ENCODE measurements around the gene USP20. TPM values are rescaled to one million over a fixed set of nuclear protein-coding genes. Genes with fewer than 3 reads are reported as not detected.

The USP20 gene
- total RNA-seq, 1 experiment from 2014 or later = 16.8 TPM

- BruUV-seq (replicated peaks) = no TSS peak
- Histone ChIP-seq H3K9me3 (ENCODE audit: control insufficient read depth in 1 of 2, insufficient read depth in 1 of 2, low read depth in 1 of 2, low read length in 2 of 2) (no peaks in the 10 kb centered on the region), H3K9me2 (ENCODE audit: insufficient read depth) (no peaks in the 10 kb centered on the region), H3K9ac (ENCODE audit: low read length) (no peak overlapping the region), H3K4me2 (ENCODE audit: low read length) (no peak overlapping the region), H4K20me1 (ENCODE audit: insufficient read depth) (no peaks in the 10 kb centered on the region), H3K79me2 (ENCODE audit: insufficient read depth, low read length) (no peaks in the 10 kb centered on the region), H2AFZ (ENCODE audit: low read depth, low read length, poor library complexity, severe bottlenecking) (no peak overlapping the region), H3K27me3 (ENCODE audit: insufficient read depth, low read length) (no peaks in the 10 kb centered on the region), H3K4me1 (ENCODE audit: control insufficient read depth in 1 of 2, insufficient read depth in 2 of 2, low read length in 2 of 2) (0 out of 4 replicates have a peak, but pooled peaks cover 0 to 3% of the 10 kb centered on the region in 2 experiments), H3K36me3 (ENCODE audit: control insufficient read depth in 1 of 2, insufficient read depth in 2 of 2, low read length in 2 of 2) (no peaks in the 10 kb centered on the region), H3K27ac (ENCODE audit: low read depth, low read length) (no peak overlapping the region), H3K4me3 (replicated peaks in 1 of 2; ENCODE audit: low read depth in 1 of 2, low read length in 2 of 2) (no peak overlapping the region)
- RAD21 ChIA-PET (ENCODE audit: low non-redundant PET in 1 of 2, low total read pairs in 2 of 2, uncharacterized antibody in 2 of 2, unreplicated experiment in 2 of 2) = no interaction called here
- CTCF ChIA-PET = no interaction called here
- ATAC-seq = no peak
- POLR2A ChIA-PET = interaction anchor here (0.7 kb wide), 1 partner anchor 28 kb away, joined by 3 read pairs; no protein-coding TSS in a partner anchor
- no peak for DNase-seq (ENCODE audit: low read depth, low spot score)
- intact Hi-C loops (cut with micrococcal nuclease) = no loop called here
- TF ChIP-seq SP1 (IDR thresholded peaks at IDR 0.05; ENCODE audit: low read depth) (no peak), ZFX (IDR thresholded peaks at IDR 0.05) (no peak), POLR2A (IDR thresholded peaks at IDR 0.05; ENCODE audit: borderline replicate concordance, extremely low read depth, insufficient read depth, insufficient read length) (no peak), MAX (IDR thresholded peaks at IDR 0.05) (no peak), RAD21 (IDR thresholded peaks at IDR 0.05; ENCODE audit: low read depth) (no peak), SRF (IDR thresholded peaks at IDR 0.05; ENCODE audit: low read depth) (no peak), CEBPB (IDR thresholded peaks at IDR 0.05; ENCODE audit: low read depth) (no peak), TCF7L2 (IDR thresholded peaks at IDR 0.05; ENCODE audit: borderline replicate concordance, extremely low read depth, insufficient read depth, insufficient read length) (no peak), EZH2phosphoT487 (IDR thresholded peaks at IDR 0.05; ENCODE audit: borderline replicate concordance) (no peak), POLR2AphosphoS5 (IDR thresholded peaks at IDR 0.05; ENCODE audit: low read depth, low read length) (no peak), YY1 (IDR thresholded peaks at IDR 0.05; ENCODE audit: extremely low read depth, insufficient replicate concordance, low read depth, low read length) (no peak), ATF3 (IDR thresholded peaks at IDR 0.05) (no peak), CBX3 (IDR thresholded peaks at IDR 0.05; ENCODE audit: low read depth) (no peak), JUND (IDR thresholded peaks at IDR 0.05) (no peak), CTCF (IDR thresholded peaks at IDR 0.05 in 2 of 3, conservative IDR thresholded peaks at IDR 0.05 in 1 of 3; ENCODE audit: borderline replicate concordance in 1 of 3, insufficient read depth in 1 of 3, low read depth in 2 of 3, low read length in 2 of 3) (no peak)
These were observed 81.4 kb downstream of the USP20 start for GRCh38 chr9:129916707-129917106.

Data from HCT116 (cell line).